ENCODE data around the gene RBBP9. TPM values are rescaled to one million over a fixed set of nuclear protein-coding genes. Genes with fewer than 3 reads are reported as not detected.
A peak's percentile ranks its signal among the peaks of the same experiment; 100 is the strongest.

Gene RBBP9
- total and polyA plus RNA-seq, 12 donors = 5.3 to 46.3 (median 27.0) TPM

- no peaks in the 10 kb centered on the region for H3K36me3 ChIP-seq (replicated peaks in 1 of 2)
- H3K4me3 ChIP-seq = no peak overlapping the region
- peak overlapping the region in 1 of 5 donors; percentile 3 for H3K27ac ChIP-seq
- no peaks in the 10 kb centered on the region for H3K27me3 ChIP-seq
- whole genome bisulfite sequencing, 4 donors = 83 to 87% (median 85%) methylated on average over 3 of the region's 3 CpGs
- no peaks in the 10 kb centered on the region for H3K9me3 ChIP-seq (replicated peaks in 1 of 3)
- TF ChIP-seq CTCF (IDR thresholded peaks at IDR 0.05) = no peak
- TF ChIP-seq POLR2A (IDR thresholded peaks at IDR 0.05) = no peak
- peaks cover 9 to 10% of the 10 kb centered on the region in 2 donors for H3K4me1 ChIP-seq (replicated peaks in 1 of 2)
- DNase-seq = no peak
- intact Hi-C loops (cut with DNase I) = no loop called here
These were observed 578 bp upstream of the RBBP9 start for GRCh38 chr20:18497603-18498002.

- WGBS, 4 donors = 5 to 17% (median 15%) methylated on average over 6 to 7 of the region's 7 CpGs
- H3K27ac ChIP-seq = peak overlapping the region in 1 of 5 donors; percentile 46
- TF ChIP-seq POLR2A (IDR thresholded peaks at IDR 0.05) (no peak), CTCF (IDR thresholded peaks at IDR 0.05) (no peak)
- intact Hi-C loops (cut with DNase I) = no loop called here
- H3K27me3 ChIP-seq = no peaks in the 10 kb centered on the region
- no peaks in the 10 kb centered on the region for H3K36me3 ChIP-seq (replicated peaks in 1 of 2)
- H3K4me3 ChIP-seq = peak overlapping the region in 2 of 4 donors; percentile 70 to 91
- peaks cover 9 to 10% of the 10 kb centered on the region in 2 donors for H3K4me1 ChIP-seq (replicated peaks in 1 of 2)
- peak in 1 of 7 donors; percentile 41 for DNase-seq
- no peaks in the 10 kb centered on the region for H3K9me3 ChIP-seq (replicated peaks in 1 of 3)
These were observed 983 bp downstream of the RBBP9 start for GRCh38 chr20:18496042-18496441.

- peaks cover 0 to 45% of the 10 kb centered on the region in 2 donors for H3K36me3 ChIP-seq (replicated peaks in 1 of 2)
- H3K27me3 ChIP-seq = no peaks in the 10 kb centered on the region
- intact Hi-C loops (cut with DNase I) = no loop called here
- H3K27ac ChIP-seq = no peak overlapping the region
- 96 to 98% (median 98%) methylated on average over 3 of the region's 3 CpGs for WGBS, 4 donors
- DNase-seq = no peak
- H3K4me3 ChIP-seq = no peak overlapping the region
- TF ChIP-seq POLR2A (IDR thresholded peaks at IDR 0.05) = no peak
- TF ChIP-seq CTCF (IDR thresholded peaks at IDR 0.05) = no peak
- H3K4me1 ChIP-seq (replicated peaks in 1 of 2) = no peaks in the 10 kb centered on the region
- H3K9me3 ChIP-seq (replicated peaks in 1 of 3) = no peaks in the 10 kb centered on the region
These were observed 8.7 kb downstream of the RBBP9 start for GRCh38 chr20:18488301-18488700.

GRCh38 chr20:18481596-18481995, 15.4 kb downstream of the RBBP9 start:
- Histone ChIP-seq H3K36me3 (replicated peaks in 1 of 2) (peaks cover 0 to 70% of the 10 kb centered on the region in 2 donors), H3K27me3 (no peaks in the 10 kb centered on the region), H3K9me3 (replicated peaks in 1 of 3) (no peaks in the 10 kb centered on the region), H3K4me1 (replicated peaks in 1 of 2) (no peaks in the 10 kb centered on the region), H3K4me3 (no peak overlapping the region), H3K27ac (no peak overlapping the region)
- TF ChIP-seq CTCF (IDR thresholded peaks at IDR 0.05) (no peak), POLR2A (IDR thresholded peaks at IDR 0.05) (no peak)
- no peak for DNase-seq
- intact Hi-C loops (cut with DNase I) = no loop called here
- WGBS, 4 donors = 89 to 98% (median 91%) methylated on average over 4 of the region's 4 CpGs

Measured in adrenal gland (tissue), 12 donors.